OCI-LY1 (cell line): Measurements from ENCODE around the gene HIVEP2.

Experiments used
- CTCF ChIP-seq: fragments of 200-600 bp; sonication (generic), shearing (Covaris generic); IDR thresholded peaks from 2 replicates; pipeline ENCODE4 v1.5.1; 2017; ENCODE audit warnings: mild to moderate bottlenecking, antibody characterized with exemption, low read length, moderate library complexity, mixed read lengths
- EZH2 ChIP-seq: fragments of 200-600 bp; sonication (generic), shearing (Covaris generic); IDR thresholded peaks from 2 replicates; pipeline ENCODE4 v1.8.0; 2017; ENCODE audit warnings: borderline replicate concordance, mixed run types, mild to moderate bottlenecking, antibody characterized with exemption, low read length, moderate library complexity, mixed read lengths

- TF ChIP-seq CTCF (no peak), EZH2 (no peak)
Observed at GRCh38 chr6:142941018-142941417, 4.0 kb downstream of the HIVEP2 start.
